Measurements from ENCODE around the gene BTBD16.

Gene BTBD16

DNA sequence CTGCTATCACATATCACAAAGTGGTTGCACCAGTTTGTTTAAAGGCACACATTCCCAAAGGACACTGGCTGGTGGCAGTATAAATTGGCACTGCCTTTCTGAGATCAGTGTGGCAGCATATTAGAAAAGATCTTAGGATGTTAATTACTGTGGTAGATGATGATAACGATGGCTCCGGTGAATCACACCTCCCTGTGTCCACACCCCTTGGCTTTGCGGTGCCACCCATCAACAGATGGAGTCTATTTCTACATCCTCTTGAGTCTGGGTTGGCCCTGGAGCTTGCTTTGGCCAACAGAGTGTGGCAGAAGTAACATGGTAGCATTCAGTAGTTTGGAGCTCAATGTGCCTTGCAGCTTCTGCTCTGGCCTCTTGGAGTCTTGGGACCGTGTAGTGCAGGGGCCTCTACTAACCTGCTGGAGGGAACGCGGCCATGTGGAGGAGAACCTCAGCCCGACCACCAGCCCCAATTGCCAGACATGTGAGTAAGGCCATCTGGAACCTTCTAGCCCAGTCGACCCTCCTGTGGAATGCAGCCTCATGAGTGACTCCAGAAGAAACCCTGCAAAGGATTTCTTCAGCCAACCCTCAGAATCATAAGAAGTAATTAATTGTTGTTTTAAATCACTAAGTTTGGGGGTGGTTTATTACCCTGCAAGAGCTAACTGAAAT is 76.2 kb downstream of the BTBD16 start:
- DNase-seq, result no peak

DNA sequence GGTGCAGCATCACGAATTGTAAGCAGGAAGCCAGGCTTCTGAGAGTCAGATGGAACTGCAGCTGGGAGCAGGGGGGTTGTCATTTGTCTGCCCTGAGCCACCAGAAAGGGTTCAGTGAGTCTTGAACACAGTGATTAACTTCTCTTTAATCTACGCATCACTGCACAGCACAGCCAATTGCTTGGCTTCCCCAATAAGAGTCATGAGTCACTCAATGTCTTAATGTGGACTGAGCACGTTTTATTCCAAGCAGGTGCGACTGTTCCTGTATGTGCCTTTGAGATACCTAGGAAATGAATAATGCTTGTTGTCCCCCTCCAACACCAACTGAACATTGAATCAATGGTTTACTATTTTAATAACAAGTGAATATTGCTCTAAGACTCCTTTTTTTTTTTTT is 77.4 kb downstream of the BTBD16 start:
- no peak for DNase-seq

DNA sequence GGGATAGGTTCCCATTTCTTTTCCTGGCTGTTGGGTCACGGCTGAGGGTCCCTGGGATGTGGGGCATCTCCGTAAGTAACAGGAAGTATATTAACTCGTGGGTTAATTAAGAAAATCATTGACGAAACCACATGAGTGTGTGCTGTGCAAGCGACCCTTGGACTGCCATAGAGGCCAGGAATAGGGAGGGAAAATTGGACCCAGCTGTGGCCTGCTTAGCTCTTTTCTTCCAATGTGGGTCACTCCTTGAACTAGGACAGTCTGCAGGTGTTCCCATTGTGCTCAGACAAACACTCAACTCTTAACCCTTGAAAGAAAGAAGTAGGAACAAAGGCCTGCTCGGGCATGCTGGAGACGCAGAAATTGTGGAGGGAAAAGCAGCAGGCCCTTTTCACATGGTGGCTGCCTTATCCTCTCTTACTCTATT is 77.9 kb downstream of the BTBD16 start:
- no peak for DNase-seq

DNA sequence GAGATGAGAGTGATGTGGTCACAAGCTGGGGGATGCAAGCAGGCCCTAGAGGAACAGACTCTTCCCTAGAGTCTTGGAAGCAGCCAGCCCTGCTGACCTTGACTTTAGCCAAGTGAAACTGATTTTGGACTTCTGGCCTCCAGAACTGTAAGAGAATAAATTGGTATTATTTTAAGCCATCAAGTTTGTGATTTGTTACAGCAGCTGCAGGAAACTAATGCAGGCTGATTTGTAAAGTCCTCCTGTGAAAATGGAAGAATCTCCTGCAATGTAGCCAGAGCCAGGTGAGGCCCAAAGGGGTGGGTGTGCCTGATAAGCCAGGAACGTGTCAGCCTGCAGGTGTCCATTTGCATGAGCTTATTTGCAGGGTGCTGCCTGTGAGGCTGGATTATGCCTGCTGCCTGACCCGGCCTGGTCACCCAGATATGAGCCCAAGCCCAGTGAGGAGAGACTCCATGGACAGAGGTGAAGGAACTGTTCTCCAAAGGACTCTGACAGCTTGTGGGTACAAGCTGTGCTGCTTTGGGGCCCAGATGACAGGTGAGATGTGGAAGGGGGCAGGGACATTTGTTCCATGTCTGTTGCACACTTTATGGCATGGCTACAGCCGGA is 78.8 kb downstream of the BTBD16 start:
- DNase-seq, result no peak

DNA sequence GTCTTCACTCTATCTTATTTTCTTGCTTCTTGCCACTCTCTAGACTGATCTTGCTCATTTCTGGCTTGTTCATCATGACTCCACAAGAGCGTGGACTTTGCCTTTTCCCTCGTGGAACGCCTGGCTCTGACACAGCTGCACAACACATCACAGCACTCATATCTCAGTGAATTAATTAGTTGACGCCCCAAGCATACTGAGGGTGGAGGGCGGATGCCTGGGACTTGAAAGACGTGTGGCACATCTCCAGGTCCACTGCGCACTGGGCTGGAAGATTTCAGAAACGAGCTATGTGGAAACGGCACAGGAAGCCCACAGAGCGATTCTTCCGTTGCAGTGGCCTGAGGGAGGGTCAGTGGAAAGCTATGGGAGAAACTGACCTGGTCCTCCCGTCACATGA is 79.8 kb downstream of the BTBD16 start:
- DNase-seq, result no peak

DNA sequence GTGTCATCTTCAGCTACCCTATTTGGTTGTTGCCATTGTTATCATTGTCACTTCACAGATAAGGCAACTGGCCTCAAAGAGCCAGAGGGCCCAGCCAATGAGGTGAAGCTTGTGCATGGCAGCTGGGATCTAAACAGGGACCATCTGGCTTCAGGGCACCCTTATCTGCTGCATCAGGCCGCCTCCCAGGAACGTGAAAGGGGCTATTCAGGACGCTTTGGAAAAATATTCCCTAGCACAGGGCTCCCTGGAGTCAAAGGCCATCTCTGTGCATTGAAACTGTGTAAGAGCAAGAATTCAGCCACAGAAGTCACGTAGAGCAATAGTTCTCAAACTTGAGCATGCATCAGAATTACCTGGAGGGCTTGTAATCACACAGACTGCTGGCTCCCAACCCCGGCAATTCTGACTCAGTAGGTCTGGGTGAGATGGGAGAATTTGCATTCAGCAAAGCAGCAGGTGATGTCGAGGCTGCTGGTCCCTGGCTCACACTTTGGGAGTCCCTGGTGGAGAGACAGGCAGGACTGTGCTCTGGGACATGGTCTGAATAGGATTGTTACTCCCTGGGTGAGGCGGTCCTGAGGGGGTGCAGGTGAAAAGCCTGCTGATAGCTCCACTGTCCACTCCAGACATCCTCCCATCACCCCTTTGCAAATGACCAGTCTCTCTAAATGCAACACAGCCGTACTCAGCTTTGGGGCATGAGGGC is 81.9 kb downstream of the BTBD16 start:
- no peak for DNase-seq

DNA sequence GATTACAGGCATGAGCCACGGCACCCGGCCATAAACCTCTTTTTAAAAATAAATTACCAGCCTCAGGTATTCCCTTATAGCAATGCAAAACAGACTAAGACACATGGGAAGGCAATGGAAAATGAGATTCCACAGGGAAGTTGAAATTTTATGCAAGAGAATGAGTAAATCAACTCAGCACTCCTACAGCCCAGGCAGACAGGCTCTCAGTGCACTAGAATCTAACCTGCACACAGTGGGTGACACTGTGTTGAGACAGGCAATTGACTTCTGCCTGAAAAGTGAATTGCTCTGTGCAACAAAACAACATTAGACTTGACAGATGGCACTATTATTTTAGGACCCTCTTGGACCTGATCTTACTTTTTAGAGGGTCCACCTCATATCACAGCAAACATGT is 83.3 kb downstream of the BTBD16 start:
- DNase-seq, result no peak

DNA sequence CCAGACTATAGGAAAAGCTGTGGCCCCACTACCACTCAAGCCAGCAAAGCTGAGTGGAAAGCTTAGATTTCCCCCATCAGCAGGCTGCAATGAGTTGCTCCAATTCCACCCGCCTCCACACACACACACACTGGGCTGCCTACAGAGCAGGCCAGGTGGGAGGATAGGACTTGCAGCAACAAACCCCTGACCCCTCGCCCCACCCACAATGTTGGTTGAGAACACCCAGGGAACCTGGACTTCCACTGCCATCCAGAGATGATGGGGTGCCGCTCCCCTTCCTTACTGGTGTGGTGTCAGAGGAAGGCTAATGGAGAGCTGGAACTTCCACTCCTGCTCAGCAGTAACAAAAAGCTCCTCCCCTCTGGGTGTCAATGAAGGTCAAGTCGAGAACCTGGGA is 86.6 kb downstream of the BTBD16 start:
- no peak for DNase-seq

DNA sequence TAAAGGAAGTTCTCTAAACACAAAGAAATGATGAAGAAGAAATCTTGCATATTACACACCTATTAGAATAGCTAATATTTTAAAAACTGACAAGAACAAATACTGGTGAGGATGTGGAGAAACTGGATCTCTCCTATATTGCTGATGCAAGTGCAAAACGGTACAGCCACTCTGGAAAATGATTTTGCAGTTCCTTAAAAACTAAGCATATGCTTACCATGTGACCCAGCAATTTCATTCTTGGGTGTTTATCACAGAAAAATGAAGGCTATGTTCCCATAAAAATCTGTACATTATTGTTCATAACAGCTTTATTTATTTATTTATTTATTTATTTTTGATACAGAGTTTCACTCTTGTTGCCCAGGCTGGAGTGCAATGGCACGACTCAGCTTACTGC is 88.5 kb downstream of the BTBD16 start:
- DNase-seq, result no peak

DNA sequence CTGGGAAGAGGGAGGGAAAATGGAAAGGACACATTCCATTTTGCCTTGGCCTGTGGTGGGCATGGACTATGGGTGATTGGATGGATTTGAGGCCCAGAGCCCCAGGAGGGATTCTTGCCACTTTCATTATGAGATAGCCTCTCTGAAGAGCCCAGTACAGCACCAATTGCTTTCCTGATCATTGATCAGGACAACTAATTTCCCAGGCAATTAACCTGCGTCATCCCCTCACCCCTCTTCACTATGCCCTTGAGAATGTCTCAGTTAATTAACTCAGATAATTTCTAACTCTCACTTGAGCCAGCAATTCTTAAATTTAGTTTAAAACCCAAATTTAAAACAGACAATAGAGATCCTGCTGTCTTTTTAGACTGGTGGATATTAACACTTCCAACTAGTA is 90.0 kb downstream of the BTBD16 start:
- no peak for DNase-seq

DNA sequence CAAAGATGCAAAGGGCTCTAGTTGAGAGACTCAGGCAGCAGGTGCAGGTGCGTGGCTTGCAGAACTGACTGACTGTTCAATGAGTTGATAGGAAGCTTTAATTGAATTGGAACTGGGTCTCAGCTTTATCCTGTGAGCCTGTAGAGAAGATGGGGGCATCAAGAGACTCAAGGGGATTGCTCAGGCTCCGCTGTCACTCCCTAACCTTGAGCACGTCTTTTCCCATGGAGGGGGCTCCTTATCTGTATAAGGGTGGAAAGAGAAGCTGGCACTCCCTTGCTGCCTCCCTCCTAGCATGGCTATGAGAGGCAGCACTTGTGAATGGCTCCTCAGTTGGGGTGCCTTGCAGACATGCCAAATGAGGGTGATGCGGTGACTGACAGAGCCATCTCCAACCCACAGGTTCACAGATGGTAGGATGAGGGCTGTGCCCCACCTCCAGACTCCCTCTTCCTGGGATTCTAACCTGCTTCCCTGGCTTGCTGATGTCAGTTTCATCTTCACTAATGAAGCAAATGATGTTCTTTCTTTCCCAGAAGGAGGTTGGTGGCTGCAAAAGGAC is 91.0 kb downstream of the BTBD16 start:
- no peak for DNase-seq

DNA sequence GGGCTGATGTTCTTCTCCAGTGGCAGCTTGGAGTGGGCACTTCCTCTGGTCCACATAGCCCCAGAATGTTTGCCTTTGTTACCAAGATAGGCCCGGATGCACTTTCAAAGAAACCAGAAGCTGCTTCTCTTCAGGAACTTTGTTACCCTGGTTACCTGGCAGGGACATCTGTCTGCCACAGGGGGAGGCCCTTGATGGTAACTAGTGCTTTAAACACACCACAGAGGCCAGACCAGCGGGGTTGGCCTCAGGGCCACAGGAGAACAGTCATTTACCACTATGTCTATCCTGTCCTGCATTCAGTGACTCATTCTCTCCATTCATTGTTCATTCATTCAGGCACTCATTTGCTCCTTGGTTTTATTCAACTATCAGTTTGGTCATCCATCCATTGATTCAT is 91.5 kb downstream of the BTBD16 start:
- DNase-seq, result no peak

DNA sequence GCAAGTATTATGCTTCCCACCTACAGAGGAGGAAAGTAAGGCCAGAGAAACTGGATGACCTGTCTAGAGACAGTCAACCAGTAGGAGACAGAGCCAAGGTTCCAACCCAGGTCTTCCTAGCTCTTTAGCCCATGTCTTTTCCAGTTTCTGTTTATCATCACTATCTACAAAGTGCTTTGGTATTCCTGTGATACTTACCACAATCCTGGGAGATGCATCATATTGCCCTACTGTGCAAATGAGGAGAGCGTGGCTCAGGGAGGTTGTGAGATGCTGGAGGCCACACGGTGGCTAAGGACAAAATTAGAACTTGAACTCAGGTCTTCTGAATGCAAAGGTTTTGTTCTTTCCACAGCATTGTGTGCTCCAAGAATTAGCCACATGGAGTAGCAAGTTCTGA is 92.2 kb downstream of the BTBD16 start:
- DNase-seq, result no peak

DNA sequence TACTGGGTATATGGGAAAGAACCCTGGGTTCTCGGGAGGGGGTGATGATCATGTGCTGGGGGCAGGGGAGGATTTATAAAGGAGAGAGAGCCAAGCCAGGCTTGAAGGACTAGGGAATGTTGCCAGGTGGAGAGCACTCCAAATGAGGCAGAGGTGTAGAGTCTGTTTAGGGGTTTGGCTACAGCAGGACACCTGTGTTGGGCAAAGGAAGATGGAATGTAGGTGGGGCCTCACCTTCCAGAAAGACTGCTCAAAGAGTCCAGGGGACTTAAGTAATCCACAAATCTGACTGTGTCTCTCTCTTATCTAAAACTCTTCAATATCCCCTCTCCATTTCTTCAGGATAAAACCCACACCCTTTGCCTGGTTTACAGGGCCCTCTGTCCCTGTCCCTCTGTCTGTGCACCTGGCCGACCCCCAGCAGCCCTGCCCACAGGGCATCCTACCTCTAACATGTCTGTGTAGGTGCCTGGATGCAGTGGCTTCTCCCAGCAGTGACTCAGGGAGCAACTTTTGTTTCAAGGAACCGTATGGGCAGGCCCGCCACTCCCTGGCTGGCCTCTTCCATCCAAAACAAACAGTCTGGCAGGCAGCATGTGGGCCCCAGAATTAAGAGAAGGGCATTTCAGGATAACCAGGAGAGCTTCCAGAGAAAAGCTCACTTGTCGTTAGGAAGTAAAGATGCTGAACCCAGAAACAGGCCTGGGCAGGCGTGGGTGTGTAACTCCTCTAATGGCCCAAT is 92.8 kb downstream of the BTBD16 start:
- no peak for DNase-seq

DNA sequence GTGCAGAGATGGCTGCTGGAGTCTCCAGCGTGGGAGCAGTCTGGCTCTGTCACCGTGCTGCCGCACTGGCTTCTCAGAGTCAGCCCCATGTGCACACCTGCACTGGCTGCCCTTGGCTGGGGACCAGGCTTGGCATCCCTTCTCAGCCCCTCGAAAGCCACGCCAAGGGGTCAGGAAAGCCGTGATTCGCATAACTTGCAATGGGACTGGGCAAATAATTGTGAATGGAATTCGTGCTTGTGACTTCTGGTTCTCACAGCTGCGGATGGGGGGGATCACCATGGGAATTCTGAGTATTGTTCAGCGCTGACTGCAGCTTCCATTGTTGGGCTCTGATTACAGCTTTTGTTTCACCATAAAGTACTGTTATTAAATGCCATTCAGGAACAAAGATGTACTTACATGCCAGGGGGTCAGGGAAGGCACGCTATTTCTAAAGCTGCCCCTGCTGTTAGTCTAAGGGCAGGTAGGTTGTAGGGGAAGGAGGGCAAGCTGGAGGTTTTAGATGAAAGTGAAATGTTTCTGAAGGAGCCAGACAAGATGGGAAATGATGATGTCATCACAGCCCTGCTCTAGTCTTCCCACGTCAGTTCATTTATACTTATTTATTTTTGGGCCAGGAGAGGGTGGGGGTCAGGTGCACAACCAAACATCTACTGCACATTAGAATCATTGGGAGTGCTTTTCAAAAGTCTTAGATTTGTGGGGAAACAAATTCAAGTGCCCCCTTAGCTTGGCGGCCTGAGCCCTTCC is 97.6 kb downstream of the BTBD16 start:
- DNase-seq, result no peak

DNA sequence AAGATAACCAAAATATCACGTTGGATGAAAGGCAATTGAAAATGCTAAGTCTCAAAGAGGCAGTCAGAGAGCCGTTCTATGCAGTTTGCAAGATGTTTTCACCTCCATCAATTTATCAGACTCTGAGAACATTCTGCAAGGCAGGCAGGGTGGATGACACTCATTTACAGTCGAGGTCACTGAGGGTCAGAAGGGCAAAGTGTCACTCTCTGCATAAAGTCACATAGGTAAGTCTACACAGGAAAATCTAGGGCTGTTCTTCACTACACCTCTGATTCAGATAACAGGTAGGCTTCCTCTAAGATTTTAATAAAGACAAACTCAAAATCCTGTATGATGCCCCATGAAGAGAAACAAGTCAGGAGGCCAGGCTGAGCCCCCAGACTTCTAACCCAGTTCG is 102.0 kb downstream of the BTBD16 start:
- DNase-seq, result no peak

DNA sequence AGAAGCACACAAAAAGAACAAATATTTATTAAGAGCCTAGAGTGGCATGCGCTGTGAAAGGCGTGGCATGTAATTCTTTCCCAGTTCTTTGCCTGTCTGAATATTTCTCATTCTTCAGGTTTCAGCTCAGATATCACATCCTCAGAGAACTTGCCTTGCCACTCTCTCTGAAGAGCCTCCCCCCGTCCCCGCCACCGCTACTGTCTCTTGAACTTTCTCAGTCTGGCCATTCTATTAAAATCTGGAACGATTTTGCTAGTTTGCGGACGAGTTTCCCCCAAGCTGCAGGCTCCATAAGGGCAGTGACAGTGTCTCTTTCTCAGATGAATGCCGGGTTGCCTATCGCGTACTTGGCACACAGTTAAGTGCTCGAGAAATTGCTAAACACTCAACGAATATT is 102.6 kb downstream of the BTBD16 start:
- no peak for DNase-seq

DNA sequence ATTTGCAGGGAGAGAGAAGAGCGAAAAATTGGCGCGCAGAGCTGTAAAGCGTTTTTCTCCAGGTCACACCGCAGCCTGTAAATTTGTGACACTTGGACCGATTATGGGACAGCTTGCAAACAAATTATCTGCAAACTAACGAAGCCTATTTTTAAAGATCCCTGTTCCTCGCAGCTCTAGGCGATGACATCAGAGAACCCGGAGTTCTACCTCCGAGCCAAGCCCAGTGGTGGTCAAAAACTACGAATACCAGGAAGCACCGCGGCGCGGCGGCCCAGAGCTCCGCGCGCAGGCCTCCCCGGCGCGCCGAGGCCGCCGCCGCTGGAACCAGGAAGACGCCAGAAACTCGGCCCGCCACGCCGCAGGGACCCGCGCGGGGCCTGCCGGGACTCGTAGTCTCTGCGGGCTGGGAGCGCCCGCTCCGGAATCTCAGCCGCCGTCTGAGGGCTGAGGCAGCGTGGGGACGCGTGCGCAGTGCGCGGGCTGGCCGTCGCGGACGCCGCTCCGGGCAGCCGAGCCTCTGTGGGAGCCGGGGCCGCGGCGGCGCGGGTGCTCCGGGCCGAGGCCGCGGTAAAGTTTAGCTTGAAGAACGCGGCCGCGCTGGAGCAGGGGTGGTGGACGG is 103.3 kb downstream of the BTBD16 start, which contains the start of gene PLEKHA1:
Gene PLEKHA1, plus strand, starts transcription at position 472 of the 622 bp plus-strand sequence. CDS start 18,493 bp downstream, outside the sequence.
- peak; percentile 88 to 92 for DNase-seq

DNA sequence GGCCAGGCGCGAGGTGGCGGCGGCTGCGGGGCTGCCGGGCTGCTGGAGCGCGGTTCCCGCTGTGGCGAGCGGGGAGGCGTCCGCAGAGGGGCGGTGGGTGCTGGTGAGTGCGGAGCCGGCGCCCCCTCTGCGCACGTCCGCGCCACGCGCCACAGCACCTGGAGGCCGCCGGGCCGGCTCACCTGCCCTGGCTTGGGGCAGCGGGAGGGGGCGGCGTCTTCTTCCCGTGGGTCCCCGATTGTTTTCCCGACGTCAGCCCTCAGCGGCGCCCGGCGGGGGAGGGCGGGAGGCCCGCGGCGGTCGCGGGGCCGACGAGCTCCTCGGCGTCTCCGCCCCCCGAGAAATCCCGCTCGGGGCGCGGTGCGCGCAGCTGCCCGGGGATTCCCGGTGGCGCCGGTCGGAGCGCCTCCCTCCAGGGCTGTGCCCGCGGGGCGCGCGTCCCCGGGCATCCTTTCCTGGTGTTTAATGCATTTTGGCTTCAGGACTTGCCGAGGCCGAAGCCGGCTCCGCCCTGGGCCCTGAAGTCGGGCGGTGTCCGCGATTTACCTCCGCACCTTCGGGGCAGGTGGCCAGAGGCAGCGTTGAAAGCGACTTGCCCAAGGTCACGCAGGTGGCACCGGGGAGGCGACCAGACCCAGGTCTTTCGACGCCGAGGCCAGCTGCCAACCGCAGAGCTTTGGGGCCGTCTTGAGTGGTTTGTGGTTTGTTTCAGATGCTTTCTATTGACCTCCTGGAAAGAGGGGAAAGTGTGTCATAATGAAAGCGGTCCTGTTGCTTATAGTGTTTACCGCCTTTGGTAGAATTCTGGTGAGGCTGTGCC is 104.0 kb downstream of the BTBD16 start:
- peak; percentile 53 to 59 for DNase-seq

DNA sequence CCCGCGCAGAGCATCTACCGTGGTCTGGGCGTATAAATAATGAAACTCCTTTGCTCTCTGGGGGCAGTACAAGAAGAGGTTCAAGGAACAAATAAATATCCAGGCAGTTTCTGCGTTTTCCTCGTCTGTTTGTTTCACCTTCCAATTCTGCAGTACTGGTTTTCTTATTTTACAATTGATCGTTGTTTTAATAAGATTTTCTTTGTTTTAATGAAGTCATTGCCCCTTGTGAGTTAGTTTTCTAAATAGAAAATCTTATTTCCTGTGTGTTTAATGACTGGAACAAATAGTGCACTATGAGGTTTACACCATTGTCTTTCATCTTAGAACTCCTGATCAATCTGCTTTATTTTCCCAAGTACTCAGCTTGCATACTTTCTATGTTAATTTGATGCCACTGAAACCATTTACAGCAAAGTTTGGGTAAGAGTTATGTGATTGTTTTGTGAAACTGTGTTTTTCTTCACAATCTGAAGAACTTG is 104.6 kb downstream of the BTBD16 start:
- DNase-seq, result no peak

All from activated CD4-positive, alpha-beta T cell treated with anti-CD3 and anti-CD28 coated beads, Interleukin-2, amount 50 U/mL, for 4 hours (primary cell).